ENCODE results near the gene ST8SIA6.

Gene ST8SIA6

GRCh38 chr10:17472481-17473227 lies 18.3 kb upstream of the ST8SIA6 start:
- Histone ChIP-seq H3K9ac (ENCODE audit: low read length) (no peak overlapping the region), H3K27me3 (ENCODE audit: low read length) (no peaks in the 10 kb centered on the region), H3K9me3 (ENCODE audit: insufficient read depth, low read length) (no peaks in the 10 kb centered on the region), H4K20me1 (ENCODE audit: low read depth, low read length) (no peaks in the 10 kb centered on the region), H3K4me2 (ENCODE audit: low read depth, low read length, poor library complexity, severe bottlenecking) (no peak overlapping the region), H3K79me2 (ENCODE audit: insufficient read depth, low read length) (no peaks in the 10 kb centered on the region), H3K27ac (ENCODE audit: low read depth, low read length) (no peak overlapping the region), H3K9me2 (replicated peaks; ENCODE audit: insufficient read depth, low read length) (no peaks in the 10 kb centered on the region), H2AFZ (ENCODE audit: low read depth, low read length, severe bottlenecking) (no peak overlapping the region), H3K4me3 (ENCODE audit: insufficient read depth, low read length, poor library complexity, severe bottlenecking) (no peak overlapping the region), H3F3A (ENCODE audit: insufficient read depth) (no peaks in the 10 kb centered on the region), H3K36me3 (ENCODE audit: low read length) (no peaks in the 10 kb centered on the region)
- TF ChIP-seq EZH2phosphoT487 (conservative IDR thresholded peaks at IDR 0.05; ENCODE audit: low read length), result no peak
- TF ChIP-seq CTCF (IDR thresholded peaks at IDR 0.05; ENCODE audit: insufficient read depth, low read length, poor library complexity, severe bottlenecking), result no peak

- Histone ChIP-seq H3K79me2 (ENCODE audit: insufficient read depth, low read length) (no peaks in the 10 kb centered on the region), H2AFZ (ENCODE audit: low read depth, low read length, severe bottlenecking) (no peak overlapping the region), H4K20me1 (ENCODE audit: low read depth, low read length) (no peaks in the 10 kb centered on the region), H3K27ac (ENCODE audit: low read depth, low read length) (no peak overlapping the region), H3K36me3 (ENCODE audit: low read length) (no peaks in the 10 kb centered on the region), H3K9me2 (replicated peaks; ENCODE audit: insufficient read depth, low read length) (no peaks in the 10 kb centered on the region), H3K9ac (ENCODE audit: low read length) (no peak overlapping the region), H3K9me3 (ENCODE audit: insufficient read depth, low read length) (no peaks in the 10 kb centered on the region), H3K27me3 (ENCODE audit: low read length) (no peaks in the 10 kb centered on the region), H3K4me3 (ENCODE audit: insufficient read depth, low read length, poor library complexity, severe bottlenecking) (no peak overlapping the region), H3K4me2 (ENCODE audit: low read depth, low read length, poor library complexity, severe bottlenecking) (no peak overlapping the region), H3F3A (ENCODE audit: insufficient read depth) (no peaks in the 10 kb centered on the region)
- TF ChIP-seq EZH2phosphoT487 (conservative IDR thresholded peaks at IDR 0.05; ENCODE audit: low read length) (no peak), CTCF (IDR thresholded peaks at IDR 0.05; ENCODE audit: insufficient read depth, low read length, poor library complexity, severe bottlenecking) (no peak)
Observed at GRCh38 chr10:17470246-17470645, 15.9 kb upstream of the ST8SIA6 start.

- Histone ChIP-seq H3K79me2 (ENCODE audit: insufficient read depth, low read length) (no peaks in the 10 kb centered on the region), H3K9me2 (replicated peaks; ENCODE audit: insufficient read depth, low read length) (no peaks in the 10 kb centered on the region), H3K36me3 (ENCODE audit: low read length) (no peaks in the 10 kb centered on the region), H3K27ac (ENCODE audit: low read depth, low read length) (no peak overlapping the region), H3K9me3 (ENCODE audit: insufficient read depth, low read length) (no peaks in the 10 kb centered on the region), H3K4me2 (ENCODE audit: low read depth, low read length, poor library complexity, severe bottlenecking) (no peak overlapping the region), H3F3A (ENCODE audit: insufficient read depth) (no peaks in the 10 kb centered on the region), H3K9ac (ENCODE audit: low read length) (no peak overlapping the region), H2AFZ (ENCODE audit: low read depth, low read length, severe bottlenecking) (no peak overlapping the region), H4K20me1 (ENCODE audit: low read depth, low read length) (no peaks in the 10 kb centered on the region), H3K4me3 (ENCODE audit: insufficient read depth, low read length, poor library complexity, severe bottlenecking) (no peak overlapping the region), H3K27me3 (ENCODE audit: low read length) (no peaks in the 10 kb centered on the region)
- no peak for TF ChIP-seq CTCF (IDR thresholded peaks at IDR 0.05; ENCODE audit: insufficient read depth, low read length, poor library complexity, severe bottlenecking)
- no peak for TF ChIP-seq EZH2phosphoT487 (conservative IDR thresholded peaks at IDR 0.05; ENCODE audit: low read length)
Observed at GRCh38 chr10:17465328-17466125, 11.1 kb upstream of the ST8SIA6 start.

All from SU-DHL-6 (cell line).